ENCODE measurements around the gene NOC4L. TPM values are rescaled to one million over a fixed set of nuclear protein-coding genes. Genes with fewer than 3 reads are reported as not detected.

The NOC4L gene
- total RNA-seq, 1 experiment from 2014 or later = 36.5 TPM

DNA sequence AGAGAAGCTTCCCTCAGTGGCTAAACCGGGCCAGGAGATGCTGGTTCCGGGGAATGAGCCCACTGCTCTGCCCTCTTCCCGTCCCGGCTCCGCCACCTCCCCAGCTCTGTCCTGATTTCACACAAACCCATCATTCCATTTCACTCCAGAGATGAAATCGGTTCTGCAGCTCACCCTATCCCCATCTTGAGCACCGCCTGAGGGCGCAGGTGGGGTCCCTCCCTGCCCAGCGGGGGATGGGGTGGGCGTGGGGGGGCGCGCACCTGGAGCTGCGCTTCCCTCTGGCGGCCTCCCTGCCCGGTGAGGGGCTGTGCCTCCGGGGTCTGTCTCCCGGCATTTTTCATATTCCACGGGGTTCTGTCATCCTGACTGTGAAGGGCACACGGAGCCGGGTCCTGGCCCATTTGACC, 44.7 kb downstream of the NOC4L start:
- Histone ChIP-seq H2BK5ac (ENCODE audit: insufficient read length, low read length) (no peak overlapping the region), H3K9ac (ENCODE audit: extremely low read depth, insufficient read length, low read length) (no peak overlapping the region), H4K5ac (ENCODE audit: insufficient read length, low read depth, low read length) (no peak overlapping the region), H2BK12ac (ENCODE audit: insufficient read length, low read depth, low read length) (no peak overlapping the region), H2BK15ac (ENCODE audit: low read depth, low read length) (no peak overlapping the region), H3K4ac (ENCODE audit: low read depth, low read length) (no peak overlapping the region), H2BK120ac (ENCODE audit: low read depth, low read length, poor library complexity, severe bottlenecking) (no peak overlapping the region), H3K27ac (ENCODE audit: insufficient read length, low read depth, low read length) (no peak overlapping the region), H3K4me1 (ENCODE audit: insufficient read depth, low read length) (no peaks in the 10 kb centered on the region), H3K23me2 (ENCODE audit: insufficient read length, low read depth, low read length, poor library complexity, severe bottlenecking) (peaks cover 11% of the 10 kb centered on the region), H4K20me1 (ENCODE audit: control insufficient read depth, insufficient read depth, insufficient read length) (no peaks in the 10 kb centered on the region), H3K14ac (ENCODE audit: insufficient read depth, low read length) (no peak overlapping the region), H2BK20ac (ENCODE audit: low read depth, low read length, poor library complexity, severe bottlenecking) (no peak overlapping the region), H3K56ac (ENCODE audit: insufficient read length, low read depth, low read length) (no peak overlapping the region), H2AFZ (ENCODE audit: low read length) (no peak overlapping the region), H4K8ac (replicated peaks; ENCODE audit: insufficient read length, low read depth, low read length) (no peak overlapping the region), H3K79me1 (ENCODE audit: insufficient read depth, low read depth, low read length, poor library complexity, severe bottlenecking) (no peaks in the 10 kb centered on the region), H3K4me2 (ENCODE audit: insufficient read depth, insufficient read length, low read length) (peak overlapping the region; percentile 84), H4K91ac (ENCODE audit: insufficient read length, low read depth, low read length) (no peak overlapping the region), H2AK5ac (ENCODE audit: insufficient read length, low read length) (no peak overlapping the region), H3K79me2 (ENCODE audit: insufficient read depth, low read length) (no peaks in the 10 kb centered on the region), H3K23ac (ENCODE audit: insufficient read length, low read depth, low read length) (no peak overlapping the region), H3K18ac (ENCODE audit: insufficient read length, low read depth, low read length) (no peak overlapping the region), H3T11ph (ENCODE audit: low read length) (no peak overlapping the region), H3K9me3 (ENCODE audit: control insufficient read depth, low read depth, low read length) (peaks cover 5% of the 10 kb centered on the region), H3K27me3 (ENCODE audit: insufficient read depth, low read length) (peaks cover 8% of the 10 kb centered on the region; the same call in 1 of the 2 replicates)
- Mint-ChIP-seq H3K9me3 (peaks cover 10 to 18% of the 10 kb centered on the region in 2 experiments), H3K36me3 (ENCODE audit: insufficient read depth in 1 of 3, low read depth in 3 of 3) (peaks cover 4 to 8% (median 5%) of the 10 kb centered on the region in 3 experiments; a peak in 4 of 7 replicates), H3K4me1 (peaks cover 9 to 11% of the 10 kb centered on the region in 2 experiments), H3K27ac (no peak overlapping the region), H3K27me3 (ENCODE audit: low read depth) (peaks cover 96% of the 10 kb centered on the region), H3K4me3 (peak overlapping the region; percentile 68 to 79)
- no peak for DNase-seq
- TF ChIP-seq, protein P1, sequence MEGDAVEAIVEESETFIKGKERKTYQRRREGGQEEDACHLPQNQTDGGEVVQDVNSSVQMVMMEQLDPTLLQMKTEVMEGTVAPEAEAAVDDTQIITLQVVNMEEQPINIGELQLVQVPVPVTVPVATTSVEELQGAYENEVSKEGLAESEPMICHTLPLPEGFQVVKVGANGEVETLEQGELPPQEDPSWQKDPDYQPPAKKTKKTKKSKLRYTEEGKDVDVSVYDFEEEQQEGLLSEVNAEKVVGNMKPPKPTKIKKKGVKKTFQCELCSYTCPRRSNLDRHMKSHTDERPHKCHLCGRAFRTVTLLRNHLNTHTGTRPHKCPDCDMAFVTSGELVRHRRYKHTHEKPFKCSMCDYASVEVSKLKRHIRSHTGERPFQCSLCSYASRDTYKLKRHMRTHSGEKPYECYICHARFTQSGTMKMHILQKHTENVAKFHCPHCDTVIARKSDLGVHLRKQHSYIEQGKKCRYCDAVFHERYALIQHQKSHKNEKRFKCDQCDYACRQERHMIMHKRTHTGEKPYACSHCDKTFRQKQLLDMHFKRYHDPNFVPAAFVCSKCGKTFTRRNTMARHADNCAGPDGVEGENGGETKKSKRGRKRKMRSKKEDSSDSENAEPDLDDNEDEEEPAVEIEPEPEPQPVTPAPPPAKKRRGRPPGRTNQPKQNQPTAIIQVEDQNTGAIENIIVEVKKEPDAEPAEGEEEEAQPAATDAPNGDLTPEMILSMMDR (conservative IDR thresholded peaks at IDR 0.05) = no peak
- no CpG with 5 or more reads among the region's 20 CpGs for WGBS (ENCODE audit: extremely low coverage, insufficient read length, low lambda C conversion rate)
